A673 (cell line): ENCODE data around the gene ANKMY1. TPM values are rescaled to one million over a fixed set of nuclear protein-coding genes. Genes with fewer than 3 reads are reported as not detected.

ENCODE experiments used
- BruUV-seq: library from RNA; stranded (reverse); fragments of 400-500 nt; replicated peaks from 2 replicates; lab custom pipeline; 2021; lab: Mats Ljungman, UMichigan
- CTCF ChIA-PET: fragments of 300-600 bp; sonication (Branson Sonifier 250); formaldehyde crosslinking; loops from one replicate; lab custom pipeline; 2022; ENCODE audit warnings: antibody characterized with exemption; lab: Charles Lee
- POLR2A ChIA-PET: fragments of 300-600 bp; sonication (Branson Sonifier 250); formaldehyde crosslinking; loops from one replicate; lab custom pipeline; 2022; ENCODE audit warnings: antibody characterized with exemption; ENCODE audit not compliant: low non-redundant PET; lab: Charles Lee
- DNase-seq: peaks from one replicate; pipeline ENCODE4 v3.0.0-alpha.2; 2015; ENCODE audit warnings: low spot score
- H3K27ac ChIP-seq: fragments of 200-600 bp; sonication (generic); 2 replicates; pipeline ENCODE4 v1.5.1; 2016; ENCODE audit warnings: mixed run types, low read depth, mild to moderate bottlenecking, mixed read lengths, antibody characterized with exemption, low read length; ENCODE audit not compliant: poor library complexity, severe bottlenecking
- H3K27me3 ChIP-seq: fragments of 200-600 bp; sonication (generic); replicated peaks from 2 replicates; pipeline ENCODE4 v1.6.1; 2017; ENCODE audit warnings: mixed run types, low read depth, mild to moderate bottlenecking, mixed read lengths, antibody characterized with exemption, low read length; ENCODE audit not compliant: insufficient read depth, poor library complexity
- H3K36me3 ChIP-seq: fragments of 200-600 bp; sonication (generic); 2 replicates; pipeline ENCODE4 v1.6.1; 2016; ENCODE audit warnings: mixed run types, mild to moderate bottlenecking, mixed read lengths, antibody characterized with exemption, low read length; ENCODE audit not compliant: insufficient read depth, poor library complexity, severe bottlenecking
- H3K4me1 ChIP-seq: fragments of 200-600 bp; sonication (generic); 2 replicates; pipeline ENCODE4 v1.6.1; 2017; ENCODE audit warnings: mixed run types, mild to moderate bottlenecking, mixed read lengths, antibody characterized with exemption, low read length; ENCODE audit not compliant: insufficient read depth, poor library complexity, severe bottlenecking
- H3K4me3 ChIP-seq: fragments of 200-600 bp; sonication (generic); 2 replicates; pipeline ENCODE4 v1.5.1; 2016; ENCODE audit warnings: low read depth, mixed run types, mild to moderate bottlenecking, mixed read lengths, low read length; ENCODE audit not compliant: poor library complexity, severe bottlenecking
- H3K9me3 ChIP-seq: fragments of 200-600 bp; sonication (generic); 2 replicates; pipeline ENCODE4 v1.6.1; 2016; ENCODE audit warnings: mixed run types, low read depth, mild to moderate bottlenecking, mixed read lengths, antibody characterized with exemption, low read length; ENCODE audit not compliant: poor library complexity, severe bottlenecking
- EZH2 ChIP-seq: fragments of 200-600 bp; sonication (generic); IDR thresholded peaks from 2 replicates; pipeline ENCODE4 v1.6.1; 2017; ENCODE audit warnings: borderline replicate concordance, low read depth, mild to moderate bottlenecking, mixed read lengths, antibody characterized with exemption, low read length; ENCODE audit not compliant: poor library complexity, severe bottlenecking
- intact Hi-C: fragments of 100-400 bp; cut with micrococcal nuclease; formaldehyde crosslinking; loops from one replicate; pipeline ENCODE4 v1.10.0; 2022; ENCODE audit not compliant: unreplicated experiment
- total RNA-seq: library from RNA; stranded (reverse); gene quantifications from 2 replicates; pipeline ENCODE4 v1.2.3, GENCODE V29; 2021
- TF ChIP-seq, protein P1 (sequence below): fragments of 300-800, 200-600 bp; sonication (generic); conservative IDR thresholded peaks from 2 replicates; pipeline ENCODE4 v1.5.1; 2017; ENCODE audit warnings: low read depth, mild to moderate bottlenecking, antibody characterized with exemption, low read length, moderate library complexity, mixed read lengths

Gene ANKMY1
- total RNA-seq, 1 experiment from 2014 or later: 21.8 TPM

GRCh38 chr2:240604291-240604938, 46.6 kb upstream of the ANKMY1 start:
- ChIA-PET CTCF (no interaction called here), POLR2A (no interaction called here)
- intact Hi-C loops: no loop called here
- no peaks in the 10 kb centered on the region for H3K36me3 ChIP-seq
- no peaks in the 10 kb centered on the region for H3K4me1 ChIP-seq
- no peak overlapping the region for H3K4me3 ChIP-seq
- no peaks in the 10 kb centered on the region for H3K9me3 ChIP-seq
- no peak for DNase-seq
- no peaks in the 10 kb centered on the region for H3K27me3 ChIP-seq
- TF ChIP-seq, protein P1, sequence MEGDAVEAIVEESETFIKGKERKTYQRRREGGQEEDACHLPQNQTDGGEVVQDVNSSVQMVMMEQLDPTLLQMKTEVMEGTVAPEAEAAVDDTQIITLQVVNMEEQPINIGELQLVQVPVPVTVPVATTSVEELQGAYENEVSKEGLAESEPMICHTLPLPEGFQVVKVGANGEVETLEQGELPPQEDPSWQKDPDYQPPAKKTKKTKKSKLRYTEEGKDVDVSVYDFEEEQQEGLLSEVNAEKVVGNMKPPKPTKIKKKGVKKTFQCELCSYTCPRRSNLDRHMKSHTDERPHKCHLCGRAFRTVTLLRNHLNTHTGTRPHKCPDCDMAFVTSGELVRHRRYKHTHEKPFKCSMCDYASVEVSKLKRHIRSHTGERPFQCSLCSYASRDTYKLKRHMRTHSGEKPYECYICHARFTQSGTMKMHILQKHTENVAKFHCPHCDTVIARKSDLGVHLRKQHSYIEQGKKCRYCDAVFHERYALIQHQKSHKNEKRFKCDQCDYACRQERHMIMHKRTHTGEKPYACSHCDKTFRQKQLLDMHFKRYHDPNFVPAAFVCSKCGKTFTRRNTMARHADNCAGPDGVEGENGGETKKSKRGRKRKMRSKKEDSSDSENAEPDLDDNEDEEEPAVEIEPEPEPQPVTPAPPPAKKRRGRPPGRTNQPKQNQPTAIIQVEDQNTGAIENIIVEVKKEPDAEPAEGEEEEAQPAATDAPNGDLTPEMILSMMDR: no peak
- TF ChIP-seq EZH2: no peak
- no TSS peak for BruUV-seq
- no peak overlapping the region for H3K27ac ChIP-seq

DNA sequence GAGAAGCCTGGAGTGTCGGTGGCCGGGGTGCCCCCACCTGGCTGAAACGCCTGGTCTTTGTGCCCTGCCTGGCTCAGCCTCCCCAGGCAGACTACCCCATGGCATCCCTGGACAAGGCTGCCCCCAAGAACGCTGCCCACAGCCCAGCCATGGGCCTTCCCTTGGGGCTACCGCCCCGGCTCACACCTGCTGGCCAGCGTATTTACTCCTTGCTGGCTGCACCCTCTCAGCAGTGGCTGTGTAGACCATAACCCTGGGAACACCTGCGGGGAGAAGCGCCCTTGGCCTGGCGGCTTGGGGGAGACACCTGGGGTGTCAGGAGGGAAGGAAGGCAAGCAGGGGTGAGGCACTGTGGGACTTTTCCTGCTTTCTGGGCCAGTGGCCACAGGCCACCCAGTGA, 46.1 kb upstream of the ANKMY1 start:
- TF ChIP-seq EZH2: no peak
- TF ChIP-seq, protein P1: no peak
- ChIA-PET POLR2A (no interaction called here), CTCF (no interaction called here)
- Histone ChIP-seq H3K4me1 (no peaks in the 10 kb centered on the region), H3K9me3 (no peaks in the 10 kb centered on the region), H3K4me3 (no peak overlapping the region), H3K27me3 (no peaks in the 10 kb centered on the region), H3K36me3 (no peaks in the 10 kb centered on the region), H3K27ac (no peak overlapping the region)
- BruUV-seq: no TSS peak
- intact Hi-C loops: no loop called here
- DNase-seq: no peak

DNA sequence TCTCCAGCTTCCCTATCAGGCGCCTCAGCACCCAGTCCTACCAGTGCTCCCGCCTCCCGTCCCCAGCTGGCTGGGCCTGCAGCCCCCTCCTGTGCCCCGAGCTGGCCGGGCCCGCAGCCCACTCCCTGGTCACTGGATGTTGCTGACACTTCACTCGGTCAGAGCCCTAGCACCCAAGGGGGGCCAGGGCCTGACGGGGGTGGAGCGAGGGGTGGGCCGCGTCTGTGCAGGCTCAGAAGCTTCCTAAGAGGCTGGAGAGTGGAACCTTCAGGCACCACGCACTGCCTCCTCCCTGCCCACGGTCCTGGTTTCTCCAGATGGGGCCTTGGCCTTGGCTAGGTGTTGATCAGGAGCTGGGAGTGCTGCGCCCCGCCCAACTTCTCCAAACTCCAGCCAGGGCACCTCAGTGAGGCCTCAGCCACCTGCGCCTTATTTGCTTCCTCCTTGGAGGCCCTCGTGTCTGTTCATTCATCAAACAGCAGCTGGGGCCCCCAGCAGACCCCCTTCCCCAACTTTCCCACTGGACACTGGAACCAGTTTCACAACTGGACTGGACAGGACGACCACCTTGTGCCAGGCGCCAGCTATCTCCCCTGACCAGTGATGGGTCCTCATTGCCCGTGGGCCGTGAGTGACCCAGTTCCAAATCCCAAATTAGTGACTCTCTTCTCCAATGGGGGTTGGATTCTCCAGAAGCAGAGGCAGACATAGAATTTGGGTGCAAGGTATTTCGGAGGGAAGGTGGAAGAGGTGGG, 45.5 kb upstream of the ANKMY1 start:
- no peaks in the 10 kb centered on the region for H3K9me3 ChIP-seq
- POLR2A ChIA-PET: no interaction called here
- H3K4me1 ChIP-seq: no peaks in the 10 kb centered on the region
- H3K27me3 ChIP-seq: no peaks in the 10 kb centered on the region
- CTCF ChIA-PET: no interaction called here
- peaks cover 2% of the 10 kb centered on the region for H3K36me3 ChIP-seq
- no peak overlapping the region for H3K4me3 ChIP-seq
- BruUV-seq: no TSS peak
- intact Hi-C loops: no loop called here
- no peak for DNase-seq
- H3K27ac ChIP-seq: no peak overlapping the region
- no peak for TF ChIP-seq EZH2
- TF ChIP-seq, protein P1: no peak
